RPMI7951 (cell line): ENCODE data around the gene OOSP2. TPM values are rescaled to one million over a fixed set of nuclear protein-coding genes. Genes with fewer than 3 reads are reported as not detected.
"Not testable (repeated sequence)": the region's sequence is repeated elsewhere in the genome, so short reads cannot be mapped to it uniquely, and the experiment has no call there.

ENCODE experiments used
- DNase-seq: peaks from one replicate; pipeline ENCODE4 v3.0.0-alpha.2; 2012; ENCODE audit warnings: low read depth
- total RNA-seq: library from RNA; depleted of rRNA; stranded (reverse); fragments of >200 nt; shearing (Covaris generic); gene quantifications from 2 replicates; pipeline ENCODE4 v1.2.3, GENCODE V29; 2014; rRNA removed

Gene OOSP2, protein sequence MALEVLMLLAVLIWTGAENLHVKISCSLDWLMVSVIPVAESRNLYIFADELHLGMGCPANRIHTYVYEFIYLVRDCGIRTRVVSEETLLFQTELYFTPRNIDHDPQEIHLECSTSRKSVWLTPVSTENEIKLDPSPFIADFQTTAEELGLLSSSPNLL
- total RNA-seq = not detected in 2 replicates

DNA sequence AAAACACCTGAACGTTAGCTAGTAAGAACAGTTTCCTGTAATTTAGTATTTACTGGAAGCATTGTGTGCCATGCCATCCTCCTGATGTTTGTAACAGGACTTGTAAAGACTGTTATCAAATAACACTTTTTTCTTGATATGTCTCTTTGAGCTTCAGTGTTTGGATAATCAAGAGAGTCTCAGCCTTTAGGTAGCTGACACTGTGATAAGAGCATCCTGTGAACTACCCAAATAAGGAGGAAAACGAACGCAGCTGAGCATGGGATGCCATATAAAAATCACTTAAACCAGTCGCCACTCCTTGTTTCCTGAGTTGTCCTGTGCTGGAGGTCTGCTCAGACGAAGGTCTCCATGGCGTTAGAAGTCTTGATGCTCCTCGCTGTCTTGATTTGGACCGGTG is at the start of gene OOSP2:
OOSP2 (plus strand) TSS at position 301 of the 400 bp plus-strand sequence; CDS start at position 352, 51 bp downstream.
- DNase-seq = no peak

DNA sequence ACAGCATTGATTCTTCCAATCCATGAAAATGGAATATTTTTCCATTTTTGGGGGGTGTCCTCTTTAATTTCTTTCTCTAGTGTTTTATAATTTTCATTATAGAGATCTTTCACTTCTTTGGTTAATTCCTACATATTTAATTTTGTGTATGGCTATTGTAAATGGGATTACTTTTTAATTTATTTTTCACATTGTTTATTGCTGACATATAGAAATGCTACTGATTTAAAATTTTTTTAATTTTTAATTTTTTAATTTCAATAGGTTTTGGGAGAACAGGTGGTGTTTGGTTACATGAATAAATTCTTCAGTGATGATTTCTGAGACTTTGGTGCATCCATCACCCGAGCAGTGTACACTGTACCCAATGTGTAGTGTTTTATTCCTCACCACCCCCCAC is 49.8 kb upstream of the OOSP2 start:
- no peak for DNase-seq

DNA sequence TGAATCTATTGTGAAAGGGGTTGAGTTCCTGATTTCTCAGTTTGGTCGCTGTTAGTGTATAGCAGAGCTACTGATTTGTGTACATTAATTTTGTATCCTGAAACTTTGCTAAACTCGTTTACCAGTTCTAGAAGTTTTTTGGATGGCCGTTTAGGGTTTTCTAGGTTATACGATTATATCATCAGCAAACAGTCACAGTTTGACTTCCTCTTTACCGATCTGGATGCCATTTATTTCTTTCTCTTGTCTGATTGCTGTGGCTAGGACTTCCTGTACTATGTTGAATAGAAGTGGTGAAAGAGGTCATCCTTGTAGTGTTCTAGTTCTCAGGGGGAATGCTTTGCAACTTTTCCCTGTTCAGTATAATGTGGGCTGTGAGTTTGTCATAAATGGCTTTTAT is 47.8 kb upstream of the OOSP2 start:
- DNase-seq = no peak

DNA sequence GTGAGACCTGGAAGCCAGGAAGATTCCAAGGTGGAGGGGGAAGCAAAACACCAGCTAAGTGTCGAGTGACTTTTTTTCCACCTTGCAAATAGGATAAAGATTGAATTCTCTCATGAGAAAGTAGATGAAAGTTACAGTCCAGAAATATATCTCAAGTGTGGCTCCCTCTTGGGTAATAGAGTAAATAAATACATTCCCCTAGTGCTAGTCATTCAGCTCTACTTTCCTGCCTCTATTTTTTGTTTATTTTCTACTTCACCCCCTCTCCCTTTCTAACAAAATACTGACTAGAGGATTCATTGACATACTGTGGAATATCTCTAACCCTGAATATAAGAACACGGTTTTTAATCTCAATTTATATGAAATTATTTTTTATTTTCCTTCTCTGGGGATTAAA is 42.4 kb upstream of the OOSP2 start:
- DNase-seq = no peak

DNA sequence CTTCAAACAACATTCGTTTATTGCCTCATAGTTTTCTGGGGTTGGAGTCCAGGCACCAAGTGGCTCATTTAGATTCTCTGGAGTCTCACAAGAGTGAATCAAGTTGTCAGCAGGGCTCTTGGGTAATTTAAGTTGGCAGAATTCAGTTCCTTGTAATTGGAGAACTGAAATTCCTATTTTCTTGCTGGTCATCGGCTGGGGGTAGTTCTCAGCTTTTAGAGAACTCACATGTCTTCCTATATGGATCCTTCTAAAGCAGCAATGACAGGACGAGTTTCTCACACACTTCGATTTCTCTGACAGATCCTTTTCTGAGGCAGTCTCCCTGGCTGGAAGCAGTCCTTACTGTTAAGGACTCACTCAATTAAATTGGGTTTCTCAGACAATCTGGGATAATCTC is 40.5 kb upstream of the OOSP2 start:
- no peak for DNase-seq

DNA sequence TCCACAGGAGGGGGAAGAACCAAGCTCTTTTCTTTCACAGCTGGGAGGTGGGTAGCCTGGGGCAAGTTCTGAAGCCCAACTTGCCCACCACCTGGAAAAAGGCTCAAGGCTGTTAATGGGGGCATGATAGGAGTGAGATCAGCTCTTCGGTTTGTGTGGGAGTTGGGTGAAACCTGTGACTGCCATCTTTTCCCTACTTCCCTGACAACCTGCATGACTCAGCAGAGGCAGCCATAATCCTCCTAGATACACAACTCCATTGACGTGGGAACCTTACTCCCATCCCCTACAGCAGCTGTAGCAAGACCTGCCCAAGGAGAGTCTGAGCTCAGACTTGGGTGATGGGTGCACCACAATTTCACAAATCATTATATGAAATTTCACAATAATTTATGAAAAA is 36.5 kb upstream of the OOSP2 start:
- no peak for DNase-seq

DNA sequence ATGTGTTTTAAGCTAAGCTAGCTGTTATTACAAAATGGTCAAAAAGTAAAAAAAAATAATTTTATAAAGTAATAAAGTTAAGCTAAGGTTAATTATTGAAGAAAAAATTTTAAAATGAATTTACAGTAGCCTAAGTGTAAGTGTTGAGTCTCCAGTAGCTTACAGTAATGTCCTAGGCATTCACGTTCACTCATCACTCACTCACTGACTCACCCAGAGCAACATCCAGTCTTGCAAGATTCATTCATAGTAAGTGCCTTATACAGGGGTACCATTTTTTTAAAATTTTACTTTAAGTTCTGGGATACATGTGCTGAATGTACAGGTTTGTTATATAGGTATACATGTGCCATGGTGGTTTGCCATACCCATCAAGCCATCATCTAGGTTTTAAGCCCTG is 34.8 kb upstream of the OOSP2 start:
- DNase-seq = no peak

DNA sequence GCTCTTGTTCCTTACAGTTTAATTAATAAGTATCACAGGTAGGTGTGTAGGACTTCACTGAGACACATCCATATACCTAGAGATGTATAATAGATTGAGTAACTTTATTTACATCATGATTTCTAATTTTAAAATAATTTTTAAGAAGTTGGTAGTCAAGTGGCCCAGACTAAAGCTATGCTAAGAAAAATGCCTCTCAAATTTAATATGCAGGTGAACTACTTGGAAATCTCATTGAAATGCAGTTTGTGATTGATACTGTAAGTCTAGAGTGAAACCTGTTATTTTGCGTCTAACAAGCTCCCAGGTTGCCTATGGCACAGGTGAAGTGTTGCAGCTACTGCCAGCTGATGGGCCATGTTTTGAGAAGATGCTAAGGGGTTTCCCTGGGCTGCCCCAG is 23.3 kb upstream of the OOSP2 start, which contains the start of gene OOSP4B:
OOSP4B (plus strand) TSS at position 301 of the 400 bp plus-strand sequence.
- no peak for DNase-seq

DNA sequence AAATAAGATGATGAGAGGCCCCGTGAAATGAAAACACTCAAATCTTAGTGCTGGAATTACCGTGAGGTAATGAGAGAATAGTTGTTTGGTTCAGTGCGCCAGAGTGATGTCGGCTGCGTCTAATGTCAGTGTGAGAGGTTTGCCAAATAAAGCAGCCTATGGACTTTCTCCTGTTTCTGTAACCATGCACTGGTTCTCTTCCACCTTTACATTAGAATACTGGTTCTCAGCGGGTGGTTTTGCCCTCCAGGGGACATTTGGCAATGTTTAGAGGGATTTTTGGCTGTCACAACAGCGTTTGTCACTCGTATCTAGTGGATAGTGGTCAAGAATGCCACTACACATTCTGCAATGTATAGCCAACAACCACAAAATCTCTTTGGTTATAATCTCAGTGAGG is 22.2 kb upstream of the OOSP2 start:
- DNase-seq = no peak

DNA sequence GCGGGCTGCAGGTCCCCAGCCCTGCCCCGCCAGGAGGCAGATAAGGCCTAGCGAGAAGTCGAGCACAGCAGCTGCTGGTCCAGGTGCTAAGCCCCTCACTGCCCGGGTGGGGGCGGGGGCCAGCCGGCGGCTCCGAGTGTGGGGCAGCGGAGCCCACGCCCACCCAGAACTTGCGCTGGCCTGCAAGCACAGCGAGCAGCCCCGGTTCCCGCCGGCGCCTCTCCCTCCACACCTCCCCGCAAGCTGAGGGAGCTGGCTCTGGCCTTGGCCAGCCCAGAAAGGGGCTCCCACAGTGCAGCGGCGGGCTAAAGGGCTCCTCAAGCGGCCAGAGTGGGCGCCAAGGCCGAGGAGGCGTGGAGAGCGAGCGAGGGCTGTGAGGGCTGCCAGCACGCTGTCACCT is 19.8 kb upstream of the OOSP2 start:
- not testable (repeated sequence) for DNase-seq

DNA sequence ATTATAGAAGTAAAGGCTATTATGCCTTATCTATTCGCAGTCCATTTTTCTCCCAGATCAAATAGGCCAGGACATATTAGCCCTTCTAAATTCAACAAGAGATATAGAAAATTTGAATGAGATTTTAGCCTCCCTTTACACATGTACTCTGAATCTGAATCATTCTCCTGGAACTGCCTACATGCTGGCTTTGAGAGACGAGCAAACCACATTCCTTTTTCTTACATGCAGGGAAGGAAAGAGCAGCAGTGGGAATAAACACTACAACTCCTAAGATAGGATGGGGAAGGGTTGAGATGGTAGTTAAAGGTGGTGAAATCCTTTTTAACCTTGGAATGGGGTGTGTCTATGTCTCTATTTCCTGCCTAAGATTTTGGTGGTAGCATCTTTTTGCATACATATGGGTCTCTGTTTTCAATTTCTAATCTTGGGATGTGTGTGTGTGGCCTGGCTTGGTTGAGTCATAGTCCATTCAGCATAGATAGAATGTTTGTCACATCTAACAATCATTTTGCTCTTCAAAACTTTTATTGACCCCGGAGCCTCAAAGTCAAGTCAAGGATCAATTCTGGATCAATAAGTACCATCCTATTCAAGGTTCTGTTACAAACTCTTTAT is 11.1 kb upstream of the OOSP2 start:
- DNase-seq = no peak

DNA sequence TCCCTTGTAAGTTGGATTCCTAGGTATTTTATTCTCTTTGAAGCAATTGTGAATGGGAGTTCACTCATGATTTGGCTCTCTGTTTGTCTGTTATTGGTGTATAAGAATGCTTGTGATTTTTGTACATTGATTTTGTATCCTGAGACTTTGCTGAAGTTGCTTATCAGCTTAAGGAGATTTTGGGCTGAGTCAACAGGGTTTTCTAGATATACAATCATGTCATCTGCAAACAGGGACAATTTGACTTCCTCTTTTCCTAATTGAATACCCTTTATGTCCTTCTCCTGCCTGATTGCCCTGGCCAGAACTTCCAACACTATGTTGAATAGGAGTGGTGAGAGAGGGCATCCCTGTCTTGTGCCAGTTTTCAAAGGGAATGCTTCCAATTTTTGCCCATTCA is 10.2 kb downstream of the OOSP2 start:
- not testable (repeated sequence) for DNase-seq

DNA sequence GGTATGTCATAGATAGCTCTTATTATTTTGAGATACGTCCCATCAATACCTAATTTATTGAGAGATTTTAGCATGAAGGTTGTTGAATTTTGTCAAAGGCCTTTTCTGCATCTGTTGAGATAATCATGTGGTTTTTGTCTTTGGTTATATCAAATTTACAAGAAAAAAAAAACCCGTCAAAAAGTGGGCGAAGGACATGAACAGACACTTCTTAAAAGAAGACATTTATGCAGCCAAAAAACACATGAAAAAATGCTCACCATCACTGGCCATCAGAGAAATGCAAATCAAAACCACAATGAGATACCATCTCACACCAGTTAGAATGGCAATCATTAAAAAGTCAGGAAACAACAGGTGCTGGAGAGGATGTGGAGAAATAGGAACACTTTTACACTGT is 10.6 kb downstream of the OOSP2 start:
- not testable (repeated sequence) for DNase-seq

DNA sequence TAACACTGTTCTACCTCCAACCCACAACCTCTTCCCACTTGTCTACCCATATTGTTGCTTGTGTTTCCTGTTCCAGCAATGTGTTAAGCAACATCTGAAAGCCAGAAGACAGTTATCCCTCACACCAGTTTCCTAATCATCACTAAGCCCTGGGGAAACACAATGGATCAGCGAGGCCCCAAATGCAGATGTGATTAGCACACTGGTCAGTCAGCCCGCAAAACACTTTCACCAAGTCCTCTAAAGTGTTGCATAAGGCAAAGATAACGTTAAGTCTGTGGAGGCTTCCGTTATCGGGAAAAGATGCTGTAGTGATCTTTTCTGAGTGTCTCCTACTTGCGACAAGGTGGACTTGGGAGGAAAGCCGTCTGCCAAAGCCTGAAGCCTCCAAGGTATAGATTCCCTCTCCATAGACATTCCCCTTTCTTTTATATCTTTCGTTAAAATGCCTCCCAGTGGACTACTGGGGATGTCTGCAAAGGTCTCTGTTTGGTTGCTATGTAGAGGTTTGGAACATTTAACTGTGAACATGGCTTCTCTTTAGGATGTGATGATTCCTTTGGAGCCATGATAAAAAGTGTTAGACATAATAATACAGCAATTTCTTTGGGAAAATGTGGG is 16.2 kb downstream of the OOSP2 start, which contains the start of gene MS4A3:
MS4A3 (plus strand) TSS at position 317 of the 621 bp plus-strand sequence. CDS start 4,496 bp downstream, outside the sequence.
- DNase-seq = no peak

DNA sequence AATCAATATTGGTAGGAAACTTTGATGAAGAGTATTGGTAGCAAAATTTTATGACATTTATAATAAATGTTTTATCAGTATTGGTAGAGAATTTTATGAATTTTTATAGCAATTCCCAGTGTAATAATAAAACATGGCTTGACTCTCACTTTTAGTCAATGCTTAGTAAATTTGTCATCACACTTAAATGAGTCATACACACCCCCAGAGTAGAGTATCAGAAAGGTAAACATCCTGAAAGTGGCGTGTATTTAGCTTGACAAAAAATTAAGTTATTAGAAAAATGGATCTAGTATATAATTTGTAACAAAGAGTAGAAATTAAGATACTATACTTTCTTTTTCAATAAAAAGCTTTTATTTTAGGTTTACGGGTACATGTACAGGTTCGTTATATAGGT is 18.8 kb downstream of the OOSP2 start:
- DNase-seq = no peak

DNA sequence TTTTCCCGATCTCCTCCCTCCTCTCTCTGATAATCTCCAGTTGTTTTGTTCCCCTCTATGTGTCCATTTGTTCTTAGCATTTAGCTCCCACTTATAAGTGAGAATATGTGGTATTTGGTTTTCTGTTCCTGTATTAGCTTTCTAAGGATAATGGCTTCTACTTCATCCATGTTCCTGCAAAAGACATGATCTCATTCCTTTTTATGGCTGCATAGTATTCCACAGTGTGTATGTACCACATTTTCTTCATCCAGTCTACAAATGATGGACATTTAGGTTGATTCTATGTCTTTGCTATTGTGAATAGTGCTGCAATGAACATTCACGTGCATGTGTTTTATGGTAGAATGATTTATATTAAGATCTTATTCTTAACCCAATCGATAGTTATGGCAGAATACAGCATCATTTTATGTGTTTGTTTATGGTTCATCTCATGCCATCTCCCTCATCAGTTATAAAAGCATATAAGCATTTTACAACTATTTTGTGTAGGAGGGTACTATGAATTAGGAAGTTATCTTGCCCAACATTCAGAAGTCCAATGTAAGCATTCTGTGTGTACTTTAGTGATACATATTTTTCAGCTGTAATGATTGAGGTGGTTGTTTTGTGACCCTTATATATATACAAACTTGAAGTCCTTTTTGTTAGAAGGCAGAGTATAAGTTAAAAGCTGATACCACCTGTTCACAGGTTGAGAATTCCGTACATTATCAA is 19.5 kb downstream of the OOSP2 start:
- no peak for DNase-seq

DNA sequence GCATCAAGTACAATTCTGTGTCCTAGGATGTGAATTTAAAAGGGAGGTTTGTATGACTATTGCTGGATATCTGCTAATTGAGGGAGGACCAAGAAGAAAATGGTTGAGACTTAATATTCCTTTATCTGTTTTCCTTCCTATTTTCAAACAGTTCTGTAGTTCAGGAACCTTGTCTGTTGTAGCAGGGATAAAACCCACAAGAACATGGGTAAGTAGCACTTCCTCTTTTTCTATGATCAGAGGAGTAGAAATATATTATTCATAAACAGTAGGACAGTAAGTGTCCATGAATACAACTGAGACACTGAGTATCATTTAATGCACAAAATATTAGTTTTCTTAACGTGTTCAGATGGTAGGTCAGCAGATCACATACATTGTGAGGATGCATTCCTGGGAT is 23.9 kb downstream of the OOSP2 start:
- DNase-seq = no peak

DNA sequence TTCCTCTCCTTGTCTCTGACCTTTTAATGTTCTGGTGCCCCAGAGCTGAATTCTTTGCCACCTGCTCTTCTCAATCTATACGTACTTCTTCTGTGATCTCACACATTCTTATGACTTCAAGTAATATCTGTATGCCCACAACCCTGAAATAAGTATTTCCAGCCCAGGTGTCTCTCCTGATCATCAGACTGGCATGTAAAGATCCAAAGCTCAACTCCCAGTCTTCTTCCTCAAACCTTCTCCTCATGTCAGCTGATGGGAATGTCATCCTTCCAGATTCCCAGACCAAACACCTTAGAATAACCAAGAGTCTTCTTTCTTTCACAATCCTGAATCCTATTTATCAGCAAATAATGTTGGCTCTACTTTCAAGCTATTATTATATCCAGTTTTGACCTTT is 25.6 kb downstream of the OOSP2 start:
- DNase-seq = no peak

DNA sequence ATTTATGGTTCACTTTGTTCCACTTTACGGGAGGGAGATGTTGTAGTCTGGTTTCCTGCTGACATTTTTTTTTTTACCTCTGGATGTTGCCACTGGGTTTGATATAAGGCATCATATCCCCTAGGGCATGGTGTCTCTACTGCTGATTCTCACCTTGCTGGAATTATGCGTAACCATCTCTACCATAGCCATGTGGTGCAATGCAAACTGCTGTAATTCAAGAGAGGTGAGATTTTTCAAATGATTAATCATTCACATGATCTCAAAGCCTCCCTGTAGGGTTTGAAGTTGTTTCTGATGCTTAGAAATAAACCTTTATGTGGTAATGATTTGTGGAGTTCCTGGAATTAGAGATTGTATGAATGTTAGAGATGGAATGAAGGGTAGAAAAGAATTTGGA is 29.2 kb downstream of the OOSP2 start:
- DNase-seq = no peak

DNA sequence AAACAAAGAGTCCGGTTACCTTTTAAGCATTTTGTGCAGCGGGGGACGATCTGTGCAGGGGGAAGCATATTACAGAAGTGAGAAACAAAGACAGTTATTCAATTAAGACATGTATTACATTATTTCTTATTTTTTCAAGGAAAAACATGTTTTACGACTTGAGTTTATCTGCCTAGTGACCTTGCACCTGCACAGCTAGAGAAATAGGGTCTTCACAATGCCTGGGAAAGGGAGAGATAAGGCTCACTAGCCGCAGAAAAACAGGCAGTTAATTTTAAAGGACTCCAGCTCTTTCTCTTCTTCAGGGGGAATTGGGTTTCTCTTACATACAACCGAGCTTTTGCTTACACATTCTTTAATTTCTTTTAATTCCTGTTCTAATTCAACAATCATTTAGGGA is 31.4 kb downstream of the OOSP2 start:
- DNase-seq = not testable (repeated sequence)

DNA sequence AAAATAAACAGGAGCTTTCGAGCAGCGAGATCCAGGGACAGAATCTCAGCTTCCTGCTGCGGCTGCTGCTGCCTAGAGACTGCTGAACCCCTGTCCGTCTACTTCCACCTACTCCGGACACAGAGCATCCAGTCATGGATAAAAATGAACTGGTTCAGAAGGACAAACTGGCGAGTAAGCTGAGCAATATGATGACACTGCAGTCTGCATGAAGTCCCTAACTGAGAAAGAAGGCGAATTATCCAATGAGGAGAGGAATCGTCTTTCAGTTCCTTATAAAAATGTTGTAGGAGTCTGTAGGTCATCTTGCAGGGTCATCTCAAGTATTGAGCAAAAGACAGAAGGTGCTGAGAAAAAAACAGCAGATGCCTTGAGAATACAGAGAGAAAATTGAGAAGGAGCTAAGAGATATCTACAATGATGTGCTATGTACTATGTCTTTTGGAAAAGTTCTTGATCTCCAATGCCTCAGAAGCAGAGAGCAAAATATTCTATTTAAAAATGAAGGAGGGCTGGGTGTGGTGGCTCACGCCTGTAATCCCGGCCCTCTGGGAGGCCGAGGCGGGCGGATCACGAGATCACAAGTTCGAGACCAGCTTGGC is 37.1 kb downstream of the OOSP2 start:
- no peak for DNase-seq

DNA sequence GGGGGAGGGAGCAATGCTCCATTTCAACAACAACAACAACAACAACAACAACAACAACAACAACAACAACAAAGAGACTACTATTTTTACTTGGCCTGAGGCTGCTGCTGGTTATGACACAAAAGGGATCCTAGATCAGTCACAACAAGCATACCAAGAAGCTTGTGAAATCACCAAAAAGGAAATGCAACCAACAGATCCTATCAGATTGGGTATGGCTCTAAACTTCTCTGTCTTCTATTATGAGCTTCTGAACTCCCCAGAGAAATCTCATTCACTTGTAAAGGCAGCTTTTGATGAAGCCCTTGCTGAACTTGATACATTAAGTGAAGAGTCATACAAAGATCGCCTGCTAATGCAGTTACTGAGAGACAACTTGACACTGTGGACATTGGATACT is 37.8 kb downstream of the OOSP2 start:
- DNase-seq = no peak
